ENCODE data around the gene OXT. TPM values are rescaled to one million over a fixed set of nuclear protein-coding genes. Genes with fewer than 3 reads are reported as not detected.

The OXT gene
- total RNA-seq, 1 donor from 2014 or later, result not detected

DNA sequence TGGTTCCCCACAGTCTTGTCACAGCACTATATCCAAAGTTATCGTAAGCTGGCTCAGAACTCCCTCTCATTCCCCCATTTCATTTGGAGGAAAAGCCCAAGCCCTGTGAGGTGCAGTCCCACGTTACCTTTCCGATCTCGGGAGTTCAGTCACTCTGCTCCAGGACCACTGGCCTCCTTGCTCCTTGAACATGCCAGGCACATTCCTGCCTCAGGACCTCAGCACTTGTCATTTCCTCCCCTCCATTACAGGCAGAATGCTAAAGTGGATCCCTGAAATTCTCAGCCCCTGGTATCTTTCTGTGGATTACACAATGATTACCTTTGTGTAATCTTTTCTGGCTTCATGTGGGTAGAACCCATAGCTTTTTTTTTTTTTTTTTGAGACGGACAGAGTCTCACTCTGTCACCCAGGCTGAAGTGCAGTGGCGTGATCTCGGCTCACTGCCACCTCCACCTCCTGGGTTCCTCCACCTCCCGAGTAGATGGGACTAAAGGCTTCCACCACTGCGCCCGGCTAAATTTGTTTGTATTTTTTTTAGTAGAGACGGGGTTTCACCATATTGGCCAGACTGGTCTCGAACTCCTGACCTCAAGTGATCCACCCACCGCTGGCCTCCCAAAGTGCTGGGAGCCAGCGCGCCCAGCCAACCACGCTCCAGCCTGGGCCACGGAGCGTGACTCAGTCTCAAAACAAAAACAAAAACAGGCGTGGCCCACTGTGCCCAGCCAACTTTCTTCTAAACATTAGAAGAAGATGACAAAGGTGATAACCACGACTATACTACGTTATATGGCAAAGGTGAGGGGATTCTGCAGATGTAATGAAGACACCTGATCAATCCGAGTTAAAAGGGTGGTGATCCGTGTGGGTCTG is 4.0 kb upstream of the OXT start:
- DNase-seq, result no peak
- intact Hi-C loops (cut with DNase I), result no loop called here

GRCh38 chr20:3068075-3068474 is 3.3 kb upstream of the OXT start:
- no peak for TF ChIP-seq CTCF (IDR thresholded peaks at IDR 0.05)
- H3K4me1 ChIP-seq, result peaks cover 6% of the 10 kb centered on the region
- ATAC-seq (no peak), DNase-seq (no peak)
- H3K36me3 ChIP-seq, result no peaks in the 10 kb centered on the region
- intact Hi-C loops (cut with DNase I), result no loop called here
- H3K9me3 ChIP-seq, result no peaks in the 10 kb centered on the region
- H3K27ac ChIP-seq, result no peak overlapping the region
- no peak overlapping the region for H3K4me3 ChIP-seq
- H3K27me3 ChIP-seq, result peaks cover 23% of the 10 kb centered on the region

More for the DNA sequence above, 4.0 kb upstream of the OXT start:
- ATAC-seq, result no peak
- Histone ChIP-seq H3K27ac (no peak overlapping the region), H3K27me3 (peaks cover 16% of the 10 kb centered on the region), H3K4me1 (peaks cover 6% of the 10 kb centered on the region), H3K4me3 (no peak overlapping the region), H3K9me3 (no peaks in the 10 kb centered on the region), H3K36me3 (no peaks in the 10 kb centered on the region)
- no peak for TF ChIP-seq CTCF (IDR thresholded peaks at IDR 0.05)

DNA sequence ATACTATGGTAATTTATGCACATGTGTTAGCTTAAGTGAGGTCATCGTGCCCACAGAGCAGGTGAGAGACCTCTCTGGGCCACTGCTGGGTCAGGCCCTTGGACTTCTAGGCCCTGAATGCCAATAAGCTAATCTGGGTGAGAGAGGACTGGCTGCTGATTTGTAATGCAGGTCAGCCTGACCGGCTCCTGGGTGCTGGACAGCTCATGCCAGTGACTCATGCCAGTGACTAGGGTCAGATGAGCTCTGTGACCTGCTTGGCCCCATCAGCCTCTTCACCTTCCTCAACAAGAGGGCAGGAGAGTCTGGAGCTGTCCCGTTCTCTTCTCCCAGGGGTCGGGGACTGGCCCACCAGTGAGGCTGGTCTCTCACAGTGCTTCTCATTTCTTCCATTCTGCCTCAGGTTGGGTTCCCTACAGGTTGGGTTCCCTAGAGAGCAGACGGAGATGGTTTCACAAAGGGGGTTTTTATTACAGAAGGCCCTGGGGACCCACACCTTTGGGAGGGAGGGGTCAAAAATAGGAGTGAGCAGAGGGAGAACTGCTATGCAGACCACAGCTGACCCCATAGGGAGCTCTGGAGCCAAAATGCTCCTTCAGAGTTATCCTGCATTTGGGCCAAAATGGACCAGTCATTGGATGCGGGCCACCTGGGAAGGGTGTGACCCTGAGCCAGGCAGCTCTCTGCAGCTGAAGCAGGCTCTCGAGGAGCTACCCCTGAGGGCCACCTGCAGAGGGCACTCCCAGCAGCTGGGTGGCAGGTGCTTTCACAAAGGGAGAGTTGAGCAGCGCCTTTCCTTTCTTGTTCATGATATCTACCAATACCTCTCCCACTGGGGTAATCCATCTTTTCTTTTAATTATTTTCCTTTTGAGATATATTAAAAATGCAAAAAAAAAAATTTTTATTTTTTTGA is 2.2 kb upstream of the OXT start:
- no peaks in the 10 kb centered on the region for H3K9me3 ChIP-seq
- peaks cover 25% of the 10 kb centered on the region for H3K27me3 ChIP-seq
- no peaks in the 10 kb centered on the region for H3K36me3 ChIP-seq
- DNase-seq (no peak), ATAC-seq (peak; percentile 49)
- peaks cover 6% of the 10 kb centered on the region for H3K4me1 ChIP-seq
- H3K27ac ChIP-seq, result no peak overlapping the region
- peak; percentile 9 for TF ChIP-seq CTCF (IDR thresholded peaks at IDR 0.05)
- no peak overlapping the region for H3K4me3 ChIP-seq
- intact Hi-C loops (cut with DNase I), result no loop called here

- Histone ChIP-seq H3K36me3 (no peaks in the 10 kb centered on the region), H3K27me3 (peaks cover 25% of the 10 kb centered on the region), H3K9me3 (no peaks in the 10 kb centered on the region), H3K27ac (no peak overlapping the region), H3K4me1 (peaks cover 6% of the 10 kb centered on the region), H3K4me3 (no peak overlapping the region)
- no peak for DNase-seq
- no peak for ATAC-seq
- intact Hi-C loops (cut with DNase I), result no loop called here
- no peak for TF ChIP-seq CTCF (IDR thresholded peaks at IDR 0.05)
These were observed 695 bp upstream of the OXT start for GRCh38 chr20:3070725-3071124.

- no peak for TF ChIP-seq CTCF (IDR thresholded peaks at IDR 0.05)
- no peak overlapping the region for H3K27ac ChIP-seq
- no peak for ATAC-seq
- DNase-seq, result no peak
- peaks cover 6% of the 10 kb centered on the region for H3K4me1 ChIP-seq
- H3K27me3 ChIP-seq, result peaks cover 25% of the 10 kb centered on the region
- no peaks in the 10 kb centered on the region for H3K9me3 ChIP-seq
- H3K36me3 ChIP-seq, result no peaks in the 10 kb centered on the region
- intact Hi-C loops (cut with DNase I), result no loop called here
- peak overlapping the region; percentile 45 for H3K4me3 ChIP-seq
These were observed 182 bp upstream of the OXT start for GRCh38 chr20:3071266-3071609.
